ENCODE results near the gene ITPKB.

- TF ChIP-seq ZNF343 (CRISPR knock-in tag; IDR thresholded peaks at IDR 0.05), result no peak
- no peak for TF ChIP-seq TCF7L2 (IDR thresholded peaks at IDR 0.05; ENCODE audit: low read depth, low read length)
- TF ChIP-seq, protein P1, sequence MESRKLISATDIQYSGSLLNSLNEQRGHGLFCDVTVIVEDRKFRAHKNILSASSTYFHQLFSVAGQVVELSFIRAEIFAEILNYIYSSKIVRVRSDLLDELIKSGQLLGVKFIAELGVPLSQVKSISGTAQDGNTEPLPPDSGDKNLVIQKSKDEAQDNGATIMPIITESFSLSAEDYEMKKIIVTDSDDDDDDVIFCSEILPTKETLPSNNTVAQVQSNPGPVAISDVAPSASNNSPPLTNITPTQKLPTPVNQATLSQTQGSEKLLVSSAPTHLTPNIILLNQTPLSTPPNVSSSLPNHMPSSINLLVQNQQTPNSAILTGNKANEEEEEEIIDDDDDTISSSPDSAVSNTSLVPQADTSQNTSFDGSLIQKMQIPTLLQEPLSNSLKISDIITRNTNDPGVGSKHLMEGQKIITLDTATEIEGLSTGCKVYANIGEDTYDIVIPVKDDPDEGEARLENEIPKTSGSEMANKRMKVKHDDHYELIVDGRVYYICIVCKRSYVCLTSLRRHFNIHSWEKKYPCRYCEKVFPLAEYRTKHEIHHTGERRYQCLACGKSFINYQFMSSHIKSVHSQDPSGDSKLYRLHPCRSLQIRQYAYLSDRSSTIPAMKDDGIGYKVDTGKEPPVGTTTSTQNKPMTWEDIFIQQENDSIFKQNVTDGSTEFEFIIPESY (CRISPR knock-in tag; IDR thresholded peaks at IDR 0.05), result no peak
- TF ChIP-seq MEIS2 (CRISPR knock-in tag; IDR thresholded peaks at IDR 0.05), result no peak
- no peak for TF ChIP-seq PLRG1 (conservative IDR thresholded peaks at IDR 0.05)
- TF ChIP-seq, protein P2, sequence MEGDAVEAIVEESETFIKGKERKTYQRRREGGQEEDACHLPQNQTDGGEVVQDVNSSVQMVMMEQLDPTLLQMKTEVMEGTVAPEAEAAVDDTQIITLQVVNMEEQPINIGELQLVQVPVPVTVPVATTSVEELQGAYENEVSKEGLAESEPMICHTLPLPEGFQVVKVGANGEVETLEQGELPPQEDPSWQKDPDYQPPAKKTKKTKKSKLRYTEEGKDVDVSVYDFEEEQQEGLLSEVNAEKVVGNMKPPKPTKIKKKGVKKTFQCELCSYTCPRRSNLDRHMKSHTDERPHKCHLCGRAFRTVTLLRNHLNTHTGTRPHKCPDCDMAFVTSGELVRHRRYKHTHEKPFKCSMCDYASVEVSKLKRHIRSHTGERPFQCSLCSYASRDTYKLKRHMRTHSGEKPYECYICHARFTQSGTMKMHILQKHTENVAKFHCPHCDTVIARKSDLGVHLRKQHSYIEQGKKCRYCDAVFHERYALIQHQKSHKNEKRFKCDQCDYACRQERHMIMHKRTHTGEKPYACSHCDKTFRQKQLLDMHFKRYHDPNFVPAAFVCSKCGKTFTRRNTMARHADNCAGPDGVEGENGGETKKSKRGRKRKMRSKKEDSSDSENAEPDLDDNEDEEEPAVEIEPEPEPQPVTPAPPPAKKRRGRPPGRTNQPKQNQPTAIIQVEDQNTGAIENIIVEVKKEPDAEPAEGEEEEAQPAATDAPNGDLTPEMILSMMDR (CRISPR knock-in tag; IDR thresholded peaks at IDR 0.05), result no peak
- TF ChIP-seq ZNF580 (CRISPR knock-in tag; IDR thresholded peaks at IDR 0.05; ENCODE audit: borderline replicate concordance, low read depth), result no peak
- no peak for TF ChIP-seq ZNF792 (CRISPR knock-in tag; IDR thresholded peaks at IDR 0.05)
- no peak for TF ChIP-seq ZBTB43 (CRISPR knock-in tag; conservative IDR thresholded peaks at IDR 0.05)
- TF ChIP-seq, protein P3, sequence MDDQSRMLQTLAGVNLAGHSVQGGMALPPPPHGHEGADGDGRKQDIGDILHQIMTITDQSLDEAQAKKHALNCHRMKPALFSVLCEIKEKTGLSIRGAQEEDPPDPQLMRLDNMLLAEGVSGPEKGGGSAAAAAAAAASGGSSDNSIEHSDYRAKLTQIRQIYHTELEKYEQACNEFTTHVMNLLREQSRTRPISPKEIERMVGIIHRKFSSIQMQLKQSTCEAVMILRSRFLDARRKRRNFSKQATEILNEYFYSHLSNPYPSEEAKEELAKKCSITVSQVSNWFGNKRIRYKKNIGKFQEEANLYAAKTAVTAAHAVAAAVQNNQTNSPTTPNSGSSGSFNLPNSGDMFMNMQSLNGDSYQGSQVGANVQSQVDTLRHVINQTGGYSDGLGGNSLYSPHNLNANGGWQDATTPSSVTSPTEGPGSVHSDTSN (CRISPR knock-in tag; IDR thresholded peaks at IDR 0.05; ENCODE audit: borderline replicate concordance), result no peak
- no peak for TF ChIP-seq CAMTA2 (CRISPR knock-in tag; IDR thresholded peaks at IDR 0.05; ENCODE audit: borderline replicate concordance)
Observed at GRCh38 chr1:226658546-226659125, 80.4 kb downstream of the ITPKB start.
